CD14-positive monocyte (primary cell): ENCODE data around the gene LRRC8E. TPM values are rescaled to one million over a fixed set of nuclear protein-coding genes. Genes with fewer than 3 reads are reported as not detected.

ENCODE experiments used
- DNase-seq, 3 donors: peaks; one replicate each; pipeline ENCODE4 v3.0.0-alpha.2; 2011 to 2022
- H2AFZ ChIP-seq: 2 replicates; pipeline ENCODE4 v1.6.0; 2012; ENCODE audit warnings: mild to moderate bottlenecking, low read depth, low read length, inconsistent platforms; ENCODE audit not compliant: insufficient read depth, poor library complexity, severe bottlenecking
- H3K27ac ChIP-seq, 2 donors: 1 replicate in 1 of 2; 2 replicates in 1 of 2; pipeline ENCODE4 v1.5.1; 2012 to 2013; ENCODE audit warnings: low read length in 2 of 2, control low read depth in 1 of 2, inconsistent platforms in 1 of 2, low read depth in 1 of 2, mild to moderate bottlenecking in 1 of 2
- H3K27me3 ChIP-seq, 2 donors: one replicate each; pipeline versions ENCODE4 v1.6.0 to v1.6.1; 2011 to 2013; ENCODE audit warnings: low read length in 2 of 2; ENCODE audit not compliant: control insufficient read depth in 2 of 2, insufficient read depth in 2 of 2
- H3K36me3 ChIP-seq, 2 donors: replicated peaks in 1 of 2; 1 replicate in 1 of 2; 2 replicates in 1 of 2; pipeline versions ENCODE4 v1.5.1 to v1.6.1; 2012 to 2013; ENCODE audit warnings: low read length in 2 of 2, control low read depth in 1 of 2, inconsistent platforms in 1 of 2, mild to moderate bottlenecking in 1 of 2; ENCODE audit not compliant: insufficient read depth in 2 of 2, control insufficient read depth in 1 of 2
- H3K4me1 ChIP-seq, 2 donors: 1 replicate in 1 of 2; 2 replicates in 1 of 2; pipeline versions ENCODE4 v1.5.1 to v1.6.1; 2012 to 2013; ENCODE audit warnings: low read length in 2 of 2, control low read depth in 1 of 2, inconsistent platforms in 1 of 2, mild to moderate bottlenecking in 1 of 2, moderate library complexity in 1 of 2; ENCODE audit not compliant: insufficient read depth in 2 of 2, control insufficient read depth in 1 of 2
- H3K4me2 ChIP-seq: replicated peaks from 2 replicates; pipeline ENCODE3; 2012; ENCODE audit warnings: low read length, moderate library complexity, mild to moderate bottlenecking; ENCODE audit not compliant: poor library complexity, severe bottlenecking; ENCODE audit errors: extremely low read depth
- H3K4me3 ChIP-seq, 3 experiments: fragments of 200-600 bp in 1 of 3; sonication (generic) in 1 of 3; replicated peaks in 1 of 3; 1 replicate in 2 of 3; 2 replicates in 1 of 3; pipeline ENCODE4 v1.5.1; 2011 to 2013; ENCODE audit warnings: low read length in 3 of 3, mild to moderate bottlenecking in 3 of 3, control low read depth in 2 of 3, low read depth in 2 of 3, inconsistent platforms in 1 of 3, moderate library complexity in 1 of 3
- H3K79me2 ChIP-seq: 2 replicates; pipeline ENCODE4 v1.6.0; 2012; ENCODE audit warnings: mild to moderate bottlenecking, control low read depth, inconsistent platforms, low read length, moderate library complexity; ENCODE audit not compliant: insufficient read depth
- H3K9ac ChIP-seq: 2 replicates; pipeline ENCODE4 v1.6.0; 2017; ENCODE audit warnings: low read length, mild to moderate bottlenecking; ENCODE audit not compliant: insufficient read depth, poor library complexity, severe bottlenecking
- H3K9me3 ChIP-seq, 2 donors: replicated peaks in 1 of 2; 1 replicate in 1 of 2; 2 replicates in 1 of 2; pipeline versions ENCODE4 v1.5.1 to v1.6.1; 2012 to 2013; ENCODE audit warnings: low read length in 2 of 2, control low read depth in 1 of 2; ENCODE audit not compliant: control insufficient read depth in 1 of 2, insufficient read depth in 1 of 2
- H4K20me1 ChIP-seq: 2 replicates; pipeline ENCODE4 v1.6.0; 2012; ENCODE audit warnings: mild to moderate bottlenecking, low read length, control low read depth, moderate library complexity; ENCODE audit not compliant: insufficient read depth
- H3K27ac Mint-ChIP-seq, 7 donors: one replicate each; pipeline ENCODE4 v1.8.0; 2020; ENCODE audit warnings: mild to moderate bottlenecking in 7 of 7, mixed read lengths in 7 of 7, moderate library complexity in 6 of 7, inconsistent platforms in 2 of 7
- H3K27me3 Mint-ChIP-seq, 3 donors: one replicate each; pipeline ENCODE4 v1.8.0; 2021 to 2022; ENCODE audit warnings: low read depth in 3 of 3, mild to moderate bottlenecking in 3 of 3, mixed read lengths in 3 of 3, moderate library complexity in 3 of 3, inconsistent platforms in 1 of 3
- H3K36me3 Mint-ChIP-seq, 2 donors: one replicate each; pipeline ENCODE4 v1.8.0; 2020; ENCODE audit warnings: mixed read lengths in 2 of 2, inconsistent platforms in 1 of 2, mild to moderate bottlenecking in 1 of 2
- H3K4me1 Mint-ChIP-seq: one replicate; pipeline ENCODE4 v1.8.0; 2020; ENCODE audit warnings: mild to moderate bottlenecking, mixed read lengths
- H3K4me3 Mint-ChIP-seq, 2 donors: one replicate each; pipeline ENCODE4 v1.8.0; 2020; ENCODE audit warnings: mild to moderate bottlenecking in 2 of 2, mixed read lengths in 2 of 2, moderate library complexity in 1 of 2
- H3K9me3 Mint-ChIP-seq, 7 donors: one replicate each; pipeline ENCODE4 v1.8.0; 2020 to 2022; ENCODE audit warnings: mixed read lengths in 7 of 7, mild to moderate bottlenecking in 6 of 7, moderate library complexity in 6 of 7, inconsistent platforms in 2 of 7
- CTCF ChIP-seq: fragments of 200-600 bp; IDR thresholded peaks from one replicate; pipeline ENCODE4 v1.8.0; 2022; ENCODE audit warnings: antibody characterized with exemption, mild to moderate bottlenecking
- WGBS: methylation state at CpG from one replicate; pipeline ENCODE4 v1.1.5; 2013; ENCODE audit warnings: missing lambda C conversion rate; ENCODE audit not compliant: insufficient coverage; 5-methylcytosine and 5-hydroxymethylcytosine counted together
- intact Hi-C, 2 donors: fragments of 100-400 bp; cut with micrococcal nuclease; formaldehyde crosslinking; loops; one replicate each; pipeline versions ENCODE4 v1.15.0 to v1.15.1; 2023
- polyA plus RNA-seq, 3 donors: library from polyadenylated mRNA; depleted of rRNA in 1 of 3; unstranded in 2 of 3; stranded (reverse) in 1 of 3; fragments of 300-500 nt in 2 of 3; fragments of >200 nt in 1 of 3; fragmentation: Illumina TruSeq in 2 of 3; gene quantifications; 1 replicate in 2 of 3; 2 replicates in 1 of 3; pipeline ENCODE4 v1.2.3, GENCODE V29; 2012 to 2021

Gene LRRC8E
- polyA plus RNA-seq, 3 donors, result not detected

- Histone ChIP-seq H3K27me3 (no peaks in the 10 kb centered on the region), H4K20me1 (peaks cover 52% of the 10 kb centered on the region), H3K4me1 (peaks cover 19 to 26% of the 10 kb centered on the region in 2 donors), H2AFZ (peak overlapping the region; percentile 71), H3K79me2 (peaks cover 39% of the 10 kb centered on the region), H3K4me3 (peak overlapping the region; percentile 61 to 88 (median 85)), H3K9me3 (no peaks in the 10 kb centered on the region), H3K36me3 (peaks cover 12 to 19% of the 10 kb centered on the region in 2 donors), H3K4me2 (peak overlapping the region; percentile 90), H3K27ac (peak overlapping the region; percentile 61 to 78), H3K9ac (peak overlapping the region; percentile 74)
- Mint-ChIP-seq H3K4me1 (peaks cover 24% of the 10 kb centered on the region), H3K27me3 (peaks cover 0 to 3% (median 3%) of the 10 kb centered on the region in 3 donors), H3K9me3 (peaks cover 0 to 3% (median 0%) of the 10 kb centered on the region in 7 donors), H3K27ac (peak overlapping the region; percentile 81 to 94 (median 86)), H3K4me3 (peak overlapping the region; percentile 81 to 87), H3K36me3 (peaks cover 14 to 31% of the 10 kb centered on the region in 2 donors)
- TF ChIP-seq CTCF, result no peak
- WGBS, result 21% methylated on average over 39 of the region's 68 CpGs
- peak; percentile 16 to 80 (median 64) for DNase-seq
- intact Hi-C loops, result loop anchor here in 1 of 2 donors (2.0 to 10.0 kb wide), 2 partner anchors 14 to 270 kb away; partner anchors contain the start of genes PCP2 and STXBP2
Measured at GRCh38 chr19:7904074-7905020, 16.0 kb downstream of the LRRC8E start.

- Mint-ChIP-seq H3K27ac (peak overlapping the region in 6 of 7 donors; percentile 46 to 94 (median 86)), H3K27me3 (peaks cover 0 to 3% (median 3%) of the 10 kb centered on the region in 3 donors), H3K4me1 (peaks cover 24% of the 10 kb centered on the region), H3K9me3 (peaks cover 0 to 3% (median 0%) of the 10 kb centered on the region in 7 donors), H3K36me3 (peaks cover 15 to 37% of the 10 kb centered on the region in 2 donors), H3K4me3 (peak overlapping the region; percentile 81 to 87)
- no peak for DNase-seq
- no peak overlapping the region for H2AFZ ChIP-seq
- peaks cover 61% of the 10 kb centered on the region for H4K20me1 ChIP-seq
- peak overlapping the region in 1 of 2 donors; percentile 78 for H3K27ac ChIP-seq
- 98% methylated on average over 5 of the region's 10 CpGs for WGBS
- TF ChIP-seq CTCF, result no peak
- no peak overlapping the region for H3K9ac ChIP-seq
- peaks cover 19 to 26% of the 10 kb centered on the region in 2 donors for H3K4me1 ChIP-seq
- intact Hi-C loops, result loop anchor here in 1 of 2 donors (2.0 to 10.0 kb wide), 2 partner anchors 14 to 270 kb away; partner anchors contain the start of genes PCP2 and STXBP2
- H3K27me3 ChIP-seq, result no peaks in the 10 kb centered on the region
- H3K4me3 ChIP-seq, result peak overlapping the region in 1 of 3 experiments; percentile 88
- peak overlapping the region; percentile 90 for H3K4me2 ChIP-seq
- H3K79me2 ChIP-seq, result peaks cover 39% of the 10 kb centered on the region
- H3K9me3 ChIP-seq, result no peaks in the 10 kb centered on the region
- H3K36me3 ChIP-seq, result peaks cover 19 to 28% of the 10 kb centered on the region in 2 donors
Measured at GRCh38 chr19:7905268-7905667, 17.0 kb downstream of the LRRC8E start.
